Ishikawa (cell line): ENCODE results near the gene GATA3.

Experiments used
- NFIC ChIP-seq: IDR thresholded peaks from 2 replicates; pipeline ENCODE4 v1.6.1; 2012
- TCF12 ChIP-seq: IDR thresholded peaks from 2 replicates; pipeline ENCODE4 v1.6.1; 2012; ENCODE audit warnings: low read depth
- TEAD4 ChIP-seq: IDR thresholded peaks from 2 replicates; pipeline ENCODE4 v1.6.1; 2012
- TF ChIP-seq, protein P1 (sequence below): IDR thresholded peaks from 2 replicates; pipeline ENCODE4 v1.6.1; 2012
- TF ChIP-seq, protein P2 (sequence below): IDR thresholded peaks from 2 replicates; pipeline ENCODE4 v1.6.1; 2012; ENCODE audit warnings: low read depth, mild to moderate bottlenecking

DNA sequence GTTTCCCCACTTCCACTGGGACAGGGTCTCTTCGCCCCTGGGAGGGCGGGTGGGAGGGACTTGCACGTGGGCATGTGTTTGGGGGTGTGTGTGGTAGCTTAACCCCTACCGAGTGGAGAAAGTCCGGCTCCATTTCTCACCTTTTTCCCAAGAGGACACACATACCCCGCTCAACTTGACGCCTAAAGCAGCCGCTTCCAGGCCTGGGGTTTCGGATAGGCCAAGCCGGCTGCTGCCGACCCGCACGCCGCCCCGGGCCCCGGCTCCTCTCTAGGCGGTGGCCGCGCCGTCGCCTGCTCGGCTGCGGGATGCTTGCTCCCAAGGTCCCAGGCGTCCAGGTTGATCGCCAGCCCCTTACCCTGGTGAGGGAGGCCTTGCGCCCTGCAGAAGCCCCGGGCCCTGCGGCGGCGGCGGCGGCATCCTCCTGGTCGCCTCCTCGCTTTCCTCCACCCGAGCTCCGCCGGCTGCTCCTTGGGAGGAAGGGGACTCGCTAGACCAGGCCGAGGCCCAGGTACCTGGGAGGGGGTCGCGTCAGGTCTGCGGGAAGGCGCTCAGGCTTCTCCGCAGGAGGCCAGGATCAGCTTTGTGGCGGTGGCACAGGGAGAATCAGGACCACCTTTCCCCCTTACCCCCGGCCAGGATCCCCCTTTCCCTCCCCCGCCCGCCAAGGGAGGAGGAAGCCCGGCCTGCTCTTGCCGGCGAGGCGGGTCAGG lies 3.2 kb upstream of the GATA3 start:
- no peak for TF ChIP-seq TEAD4
- TF ChIP-seq TCF12 = no peak
- TF ChIP-seq, protein P1, sequence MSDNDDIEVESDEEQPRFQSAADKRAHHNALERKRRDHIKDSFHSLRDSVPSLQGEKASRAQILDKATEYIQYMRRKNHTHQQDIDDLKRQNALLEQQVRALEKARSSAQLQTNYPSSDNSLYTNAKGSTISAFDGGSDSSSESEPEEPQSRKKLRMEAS = no peak
- no peak for TF ChIP-seq NFIC
- TF ChIP-seq, protein P2, sequence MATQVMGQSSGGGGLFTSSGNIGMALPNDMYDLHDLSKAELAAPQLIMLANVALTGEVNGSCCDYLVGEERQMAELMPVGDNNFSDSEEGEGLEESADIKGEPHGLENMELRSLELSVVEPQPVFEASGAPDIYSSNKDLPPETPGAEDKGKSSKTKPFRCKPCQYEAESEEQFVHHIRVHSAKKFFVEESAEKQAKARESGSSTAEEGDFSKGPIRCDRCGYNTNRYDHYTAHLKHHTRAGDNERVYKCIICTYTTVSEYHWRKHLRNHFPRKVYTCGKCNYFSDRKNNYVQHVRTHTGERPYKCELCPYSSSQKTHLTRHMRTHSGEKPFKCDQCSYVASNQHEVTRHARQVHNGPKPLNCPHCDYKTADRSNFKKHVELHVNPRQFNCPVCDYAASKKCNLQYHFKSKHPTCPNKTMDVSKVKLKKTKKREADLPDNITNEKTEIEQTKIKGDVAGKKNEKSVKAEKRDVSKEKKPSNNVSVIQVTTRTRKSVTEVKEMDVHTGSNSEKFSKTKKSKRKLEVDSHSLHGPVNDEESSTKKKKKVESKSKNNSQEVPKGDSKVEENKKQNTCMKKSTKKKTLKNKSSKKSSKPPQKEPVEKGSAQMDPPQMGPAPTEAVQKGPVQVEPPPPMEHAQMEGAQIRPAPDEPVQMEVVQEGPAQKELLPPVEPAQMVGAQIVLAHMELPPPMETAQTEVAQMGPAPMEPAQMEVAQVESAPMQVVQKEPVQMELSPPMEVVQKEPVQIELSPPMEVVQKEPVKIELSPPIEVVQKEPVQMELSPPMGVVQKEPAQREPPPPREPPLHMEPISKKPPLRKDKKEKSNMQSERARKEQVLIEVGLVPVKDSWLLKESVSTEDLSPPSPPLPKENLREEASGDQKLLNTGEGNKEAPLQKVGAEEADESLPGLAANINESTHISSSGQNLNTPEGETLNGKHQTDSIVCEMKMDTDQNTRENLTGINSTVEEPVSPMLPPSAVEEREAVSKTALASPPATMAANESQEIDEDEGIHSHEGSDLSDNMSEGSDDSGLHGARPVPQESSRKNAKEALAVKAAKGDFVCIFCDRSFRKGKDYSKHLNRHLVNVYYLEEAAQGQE = no peak
